ENCODE measurements around the gene IGFBPL1.
"Not testable (repeated sequence)": the region's sequence is repeated elsewhere in the genome, so short reads cannot be mapped to it uniquely, and the experiment has no call there.

IGFBPL1 gene

DNA sequence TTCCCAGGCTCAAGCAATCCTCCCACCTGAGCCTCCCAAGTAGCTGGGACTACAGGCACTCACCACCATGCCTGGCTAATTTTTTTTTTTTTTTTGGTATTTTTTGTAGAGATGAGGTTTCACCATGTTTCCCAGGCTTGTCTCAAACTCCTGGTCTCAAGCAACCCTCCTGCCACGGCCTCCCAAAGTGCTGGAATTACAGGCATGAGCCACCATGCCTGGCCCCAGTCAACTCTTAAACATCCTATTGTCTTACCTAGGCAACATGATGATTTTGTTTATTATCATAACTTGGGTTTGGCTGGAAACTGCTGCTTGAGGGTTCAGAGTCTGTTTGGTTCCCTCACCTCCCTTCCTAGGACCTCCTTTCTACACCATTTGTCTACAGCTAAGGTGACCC is 25.1 kb downstream of the IGFBPL1 start:
- not testable (repeated sequence) for DNase-seq (ENCODE audit: low read depth)

DNA sequence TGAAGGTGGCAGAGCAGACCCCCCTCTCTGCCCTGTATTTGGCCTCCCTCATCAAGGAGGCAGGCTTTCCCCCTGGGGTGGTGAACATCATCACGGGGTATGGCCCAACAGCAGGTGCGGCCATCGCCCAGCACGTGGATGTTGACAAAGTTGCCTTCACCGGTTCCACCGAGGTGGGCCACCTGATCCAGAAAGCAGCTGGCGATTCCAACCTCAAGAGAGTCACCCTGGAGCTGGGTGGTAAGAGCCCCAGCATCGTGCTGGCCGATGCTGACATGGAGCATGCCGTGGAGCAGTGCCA is 27.9 kb downstream of the IGFBPL1 start:
- no peak for DNase-seq (ENCODE audit: low read depth)

DNA sequence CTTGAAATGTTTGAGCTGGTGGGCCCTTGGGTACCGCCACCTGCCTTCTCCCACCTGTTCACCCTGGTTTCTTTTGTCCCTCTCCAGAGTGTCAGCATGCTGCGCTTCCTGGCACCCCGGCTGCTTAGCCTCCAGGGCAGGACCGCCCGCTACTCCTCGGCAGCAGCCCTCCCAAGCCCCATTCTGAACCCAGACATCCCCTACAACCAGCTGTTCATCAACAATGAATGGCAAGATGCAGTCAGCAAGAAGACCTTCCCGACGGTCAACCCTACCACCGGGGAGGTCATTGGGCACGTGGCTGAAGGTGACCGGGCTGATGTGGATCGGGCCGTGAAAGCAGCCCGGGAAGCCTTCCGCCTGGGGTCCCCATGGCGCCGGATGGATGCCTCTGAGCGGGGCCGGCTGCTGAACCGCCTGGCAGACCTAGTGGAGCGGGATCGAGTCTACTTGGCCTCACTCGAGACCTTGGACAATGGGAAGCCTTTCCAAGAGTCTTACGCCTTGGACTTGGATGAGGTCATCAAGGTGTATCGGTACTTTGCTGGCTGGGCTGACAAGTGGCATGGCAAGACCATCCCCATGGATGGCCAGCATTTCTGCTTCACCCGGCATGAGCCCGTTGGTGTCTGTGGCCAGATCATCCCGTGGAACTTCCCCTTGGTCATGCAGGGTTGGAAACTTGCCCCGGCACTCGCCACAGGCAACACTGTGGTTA is 28.4 kb downstream of the IGFBPL1 start:
- DNase-seq (ENCODE audit: low read depth) = no peak

DNA sequence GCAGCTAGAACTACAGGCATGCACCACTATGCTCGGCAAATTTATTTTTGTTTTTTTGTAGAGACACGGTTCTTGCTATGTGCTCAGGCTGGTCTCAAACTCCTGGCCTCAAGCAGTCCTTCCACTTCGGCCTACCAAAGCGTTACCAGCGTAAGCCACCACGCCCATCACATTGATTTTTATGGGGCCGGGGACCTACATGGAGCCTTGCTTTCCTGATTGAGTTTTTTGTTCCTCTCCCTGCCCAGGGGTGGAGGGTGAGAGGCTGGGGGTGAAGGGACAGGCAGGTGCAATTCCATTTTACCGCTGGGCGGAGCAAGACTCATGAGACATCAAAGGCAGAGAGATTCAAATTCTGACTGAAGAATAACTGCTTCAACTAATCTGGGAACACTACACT is 29.8 kb downstream of the IGFBPL1 start:
- no peak for DNase-seq (ENCODE audit: low read depth)

DNA sequence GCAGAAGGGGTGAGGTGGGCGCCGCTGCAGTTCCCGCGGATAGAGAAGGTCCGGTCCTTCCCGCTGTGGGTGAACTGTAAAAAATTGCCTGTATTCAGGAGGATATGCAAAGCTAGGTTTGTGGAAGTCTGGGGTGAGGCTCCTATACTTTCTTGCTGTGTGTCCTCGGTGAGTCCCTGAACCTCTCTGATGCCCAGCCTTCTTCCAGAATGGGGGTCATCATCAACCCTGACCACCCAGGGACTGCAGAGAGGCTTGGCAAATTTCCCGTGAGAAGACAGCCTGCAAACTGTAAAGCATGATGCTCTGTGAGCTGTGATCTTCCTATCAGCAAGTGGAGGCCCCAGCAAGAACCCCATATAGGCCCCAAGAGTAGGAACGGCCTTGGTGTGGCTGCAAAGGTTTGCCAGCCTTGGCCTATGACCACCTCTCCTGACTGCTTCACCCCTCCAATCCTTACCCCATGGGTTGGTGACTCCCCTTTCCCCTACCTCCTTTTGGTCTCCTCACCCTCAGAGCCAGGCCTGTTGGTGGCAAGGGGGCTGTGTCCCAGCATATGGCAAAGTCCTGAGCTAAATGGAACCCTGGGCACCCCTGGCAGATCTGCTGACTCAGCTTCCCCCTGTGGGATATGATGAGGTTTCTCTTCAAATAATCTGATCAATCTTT is 31.0 kb downstream of the IGFBPL1 start:
- DNase-seq (ENCODE audit: low read depth) = no peak

DNA sequence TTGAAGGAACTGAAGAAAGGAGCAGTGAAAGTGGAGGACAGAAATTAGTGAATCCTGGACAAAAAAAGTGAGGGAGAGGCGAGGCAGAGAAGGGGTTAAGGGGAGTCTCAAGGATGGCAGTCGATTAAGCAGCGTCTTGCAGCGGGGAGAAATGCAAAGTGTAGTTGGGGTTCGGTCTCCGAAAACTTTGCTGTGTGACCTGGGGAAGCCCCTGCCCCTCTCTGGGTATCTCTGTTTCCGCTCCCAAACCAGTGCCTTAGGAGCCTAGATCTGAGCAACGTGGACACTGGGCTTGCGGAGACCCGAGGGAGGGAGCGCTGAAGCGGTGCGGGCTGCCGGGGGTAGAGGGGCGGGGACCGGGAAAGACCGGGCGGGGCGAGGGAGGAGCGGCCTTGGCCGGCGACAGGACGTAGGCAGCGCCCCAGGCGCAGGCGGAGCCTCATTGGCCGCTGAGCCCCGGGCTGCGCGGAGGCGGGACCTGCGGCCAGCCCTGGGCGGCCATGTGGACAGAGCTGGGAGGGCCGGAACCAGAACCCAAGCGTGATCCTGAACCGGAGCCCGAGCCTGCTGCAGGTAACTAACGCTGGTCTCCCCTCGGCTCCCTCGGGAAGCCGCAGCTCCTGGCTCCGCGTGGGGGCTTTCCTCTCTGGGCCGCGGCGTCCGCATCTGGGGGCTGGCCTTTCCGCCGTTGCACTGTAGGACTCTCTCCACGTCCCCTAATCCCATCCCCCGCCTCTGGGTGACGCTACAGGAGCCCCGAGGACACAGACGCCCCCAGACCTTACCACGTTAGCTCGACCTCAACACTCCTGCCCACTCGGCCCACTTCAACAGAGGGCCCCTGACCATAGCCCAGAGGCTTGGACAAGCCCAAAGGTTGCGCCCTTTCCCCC is 31.8 kb downstream of the IGFBPL1 start, which contains the start of gene ALDH1B1:
Gene ALDH1B1, plus strand, starts transcription at position 468 of the 893 bp plus-strand sequence. CDS start 3,047 bp downstream, outside the sequence.
- DNase-seq (ENCODE audit: low read depth) = peak; percentile 46

DNA sequence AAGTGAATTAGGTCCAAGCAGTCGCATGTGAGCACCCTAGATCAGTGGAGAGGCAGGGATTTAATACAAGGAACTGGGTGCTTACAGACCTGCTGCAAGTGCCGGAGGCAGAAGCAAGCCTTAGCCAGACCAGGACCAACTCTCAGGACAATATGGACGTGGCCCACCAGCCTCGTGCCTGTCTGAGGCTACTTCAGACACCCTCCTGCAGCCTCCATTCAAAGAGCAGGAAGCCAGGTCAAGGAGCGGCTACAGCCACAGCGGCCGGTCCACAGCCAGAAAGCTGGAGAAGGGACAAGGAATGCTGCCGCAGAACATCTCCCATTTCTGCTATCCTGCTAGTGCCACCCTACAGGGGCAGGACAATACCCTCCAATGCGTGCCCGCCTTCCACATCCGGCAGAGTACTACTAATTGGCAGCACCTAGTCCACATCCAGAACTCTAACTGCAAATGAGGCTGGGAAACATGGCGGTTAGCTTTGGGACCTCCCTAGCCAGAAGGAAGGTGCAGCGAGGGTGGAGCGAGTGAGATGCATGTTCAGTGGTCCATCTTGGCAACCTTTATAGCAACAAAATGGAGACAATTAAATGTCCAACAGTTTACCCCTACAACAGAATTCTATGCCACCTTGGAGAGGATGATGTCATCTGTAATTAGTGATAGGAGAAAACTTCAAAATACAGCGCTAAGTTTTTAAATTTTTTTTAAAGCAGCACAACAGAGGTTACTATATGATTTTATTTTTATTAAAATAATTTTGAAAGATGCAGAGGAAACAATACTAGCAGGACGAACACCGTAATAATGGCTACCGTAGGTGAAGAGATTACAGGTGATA is 32.8 kb downstream of the IGFBPL1 start:
- DNase-seq (ENCODE audit: low read depth) = no peak

DNA sequence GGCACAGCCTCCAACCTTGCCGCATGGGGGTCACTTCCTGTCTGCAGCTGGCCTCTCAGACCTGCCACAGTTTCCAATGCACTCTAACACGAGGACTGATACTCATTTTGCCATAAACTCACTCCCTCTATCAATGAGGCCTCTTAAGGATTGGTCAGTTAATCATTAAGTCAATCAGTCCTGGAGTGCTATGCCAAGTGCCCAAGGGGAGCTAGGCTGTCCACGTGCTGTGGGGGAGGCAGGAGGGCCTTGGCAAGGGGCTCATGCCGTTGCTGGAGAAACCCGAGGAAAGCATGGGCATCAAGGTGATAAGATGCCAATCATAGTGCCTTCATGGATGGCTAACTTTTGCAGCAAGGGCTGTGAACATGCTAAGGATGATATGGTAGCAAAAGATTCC is 33.4 kb downstream of the IGFBPL1 start:
- no peak for DNase-seq (ENCODE audit: low read depth)

DNA sequence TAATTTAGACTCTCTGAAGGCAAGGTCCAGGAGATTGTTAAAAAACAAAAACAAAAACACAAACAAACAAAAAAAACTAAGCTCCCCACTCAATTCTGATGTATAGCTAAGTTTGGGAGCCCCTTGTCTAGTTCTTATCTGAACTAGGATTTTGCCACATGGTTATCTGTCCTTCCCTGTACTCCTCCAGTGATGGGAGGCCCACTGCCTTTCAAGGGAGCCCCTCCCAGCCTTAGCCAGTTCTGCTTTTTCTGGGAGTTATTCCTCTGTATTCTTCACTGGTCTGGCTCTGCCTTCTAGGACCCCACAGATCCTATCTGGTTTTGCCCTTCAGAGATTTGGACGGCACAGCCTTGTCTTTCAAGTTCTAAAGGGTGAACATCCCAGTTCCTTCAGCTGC is 33.8 kb downstream of the IGFBPL1 start:
- no peak for DNase-seq (ENCODE audit: low read depth)

DNA sequence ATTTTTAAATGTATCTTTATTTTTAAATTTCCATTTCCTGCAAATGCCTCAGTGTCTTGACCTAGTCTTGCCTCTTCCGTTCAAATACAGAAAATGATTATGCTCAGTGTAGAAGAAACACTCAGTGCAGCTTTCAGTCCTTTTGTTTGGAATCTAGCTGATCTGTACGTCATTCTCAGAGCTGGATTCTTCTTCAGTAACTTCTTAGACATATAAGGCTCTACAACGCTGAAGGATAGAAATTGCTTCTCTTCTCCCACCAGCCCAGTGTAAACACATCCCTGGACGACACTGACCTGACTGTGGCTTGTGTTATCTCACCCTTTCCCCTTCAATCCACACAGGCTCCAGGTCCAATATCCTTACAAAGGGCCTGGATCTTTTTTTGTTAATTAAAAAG is 34.9 kb downstream of the IGFBPL1 start:
- DNase-seq (ENCODE audit: low read depth) = no peak

DNA sequence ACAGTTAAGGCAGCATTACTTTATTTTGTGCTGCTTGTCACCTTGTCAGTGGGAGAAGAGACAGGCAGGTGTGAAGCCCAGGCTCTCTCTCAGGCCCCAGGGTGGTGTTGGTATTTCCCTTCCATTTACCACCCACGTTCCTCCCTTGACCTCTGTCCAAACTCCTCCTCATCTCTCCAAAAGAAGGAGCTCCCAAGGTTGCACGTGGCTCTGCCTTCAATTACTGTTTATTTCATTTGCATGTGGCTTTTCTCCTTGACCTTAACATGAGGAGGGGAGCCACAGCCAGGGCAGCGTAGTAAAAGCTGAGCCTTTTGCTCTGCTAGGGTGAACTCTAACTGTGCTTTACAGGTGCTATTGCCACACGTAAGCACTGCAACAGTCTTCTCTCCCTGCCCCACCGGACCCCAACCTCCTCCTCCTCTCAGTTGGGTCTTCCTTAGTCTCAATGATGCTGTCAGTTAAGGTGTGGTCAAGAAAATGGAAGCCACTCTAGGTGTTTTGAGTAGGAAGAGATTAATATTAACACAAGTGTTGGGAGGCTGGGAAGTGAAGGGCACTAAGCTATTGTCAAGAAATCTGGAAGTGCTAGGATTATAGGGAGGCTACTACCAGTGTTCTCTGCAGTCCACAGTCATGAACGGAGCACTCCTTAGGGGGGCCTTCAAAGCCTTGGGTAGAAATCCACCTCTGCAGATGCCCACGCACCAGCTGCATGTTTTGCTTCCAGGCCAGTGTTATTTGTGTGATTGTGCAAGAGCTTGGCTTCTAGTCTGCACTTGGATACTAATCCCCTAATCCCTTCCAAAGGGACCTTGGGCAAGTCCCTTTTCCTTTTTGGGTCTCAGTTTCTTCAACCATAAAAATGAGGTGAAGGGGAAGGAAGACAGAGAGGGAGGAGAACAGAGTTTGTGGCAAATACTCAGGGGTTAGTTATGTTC is 35.7 kb downstream of the IGFBPL1 start:
- DNase-seq (ENCODE audit: low read depth) = peak; percentile 31

DNA sequence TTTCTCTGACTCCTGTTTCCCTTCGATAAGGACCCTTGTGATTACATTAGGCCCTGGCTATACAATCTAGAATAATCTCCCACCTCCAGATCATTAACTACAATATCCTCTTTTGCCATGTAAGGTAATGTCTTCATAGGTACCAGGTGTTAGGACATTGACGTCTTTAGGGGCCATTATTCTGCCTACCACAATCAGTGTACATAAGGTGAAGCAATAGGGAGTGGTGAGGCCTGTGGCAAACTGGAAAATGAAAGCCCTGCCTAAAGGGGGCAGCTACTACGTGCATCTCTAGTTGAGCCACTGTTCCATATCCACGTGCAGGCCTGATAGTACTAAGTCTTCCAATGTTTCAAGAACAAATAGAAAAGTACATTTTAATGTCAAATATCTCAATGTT is 36.5 kb downstream of the IGFBPL1 start:
- DNase-seq (ENCODE audit: low read depth) = no peak

DNA sequence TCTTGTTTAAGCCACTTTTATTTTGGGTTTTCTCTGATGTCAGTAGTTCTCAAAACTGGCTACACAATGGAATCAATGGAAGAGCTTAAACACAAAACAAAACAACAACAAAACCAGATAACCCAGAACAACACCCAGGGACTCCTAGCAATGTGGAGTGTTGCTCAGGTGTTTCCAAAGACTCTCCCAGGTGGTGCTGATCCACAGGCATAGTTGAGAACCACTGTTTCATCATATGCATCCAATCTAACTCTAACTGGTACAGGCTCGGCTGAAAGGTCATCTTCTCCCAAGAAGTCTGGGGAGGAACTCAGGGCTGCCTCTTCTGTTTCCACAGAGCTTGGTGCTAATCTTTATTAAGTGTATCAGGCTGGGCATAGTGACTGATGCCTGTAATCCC is 37.2 kb downstream of the IGFBPL1 start:
- DNase-seq (ENCODE audit: low read depth) = no peak

DNA sequence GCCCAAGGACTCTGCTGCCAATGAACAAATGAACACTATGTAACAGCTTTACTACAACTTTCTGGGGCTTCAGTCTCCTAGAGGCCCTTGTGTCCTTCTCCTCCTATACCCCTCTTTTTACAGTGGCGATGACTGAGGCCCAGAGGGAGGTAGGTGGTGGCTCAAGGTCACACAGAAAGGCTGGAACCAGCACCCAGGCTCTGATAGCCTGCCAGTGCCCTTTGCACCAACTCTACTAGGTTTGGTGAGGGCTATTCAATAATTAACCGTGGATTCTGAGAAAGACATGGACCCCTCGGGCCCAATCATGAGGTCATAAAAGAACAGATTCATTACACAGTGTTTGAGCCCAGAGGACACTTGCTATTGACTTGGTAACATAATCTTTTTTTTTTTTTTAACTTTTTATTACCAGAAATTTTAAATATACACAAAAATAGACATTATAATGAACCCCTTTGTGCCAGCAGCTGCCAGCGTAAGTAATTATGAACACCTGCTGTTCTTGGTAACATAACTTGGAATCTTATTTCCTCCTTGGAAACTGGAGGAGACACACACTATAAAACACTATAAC is 37.8 kb downstream of the IGFBPL1 start:
- no peak for DNase-seq (ENCODE audit: low read depth)

DNA sequence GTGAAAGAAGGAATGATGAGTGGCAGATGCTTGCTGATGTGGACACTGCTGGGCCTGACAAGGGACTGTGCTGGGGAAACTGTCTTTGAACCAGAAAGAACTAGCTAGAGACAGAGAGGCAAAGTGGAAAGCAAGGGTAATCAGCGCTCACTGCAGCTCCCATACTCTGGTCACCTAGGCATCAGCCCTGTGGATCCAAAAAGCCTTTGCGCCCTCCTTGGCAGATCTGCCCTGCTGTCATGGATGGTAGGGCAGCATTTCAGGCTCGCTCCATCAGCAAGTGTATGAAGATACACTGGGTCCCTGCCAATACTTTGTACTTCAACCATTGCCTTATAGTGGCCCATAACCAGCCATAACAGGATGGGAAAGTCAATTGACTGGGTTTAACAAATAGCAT is 38.4 kb downstream of the IGFBPL1 start:
- no peak for DNase-seq (ENCODE audit: low read depth)

DNA sequence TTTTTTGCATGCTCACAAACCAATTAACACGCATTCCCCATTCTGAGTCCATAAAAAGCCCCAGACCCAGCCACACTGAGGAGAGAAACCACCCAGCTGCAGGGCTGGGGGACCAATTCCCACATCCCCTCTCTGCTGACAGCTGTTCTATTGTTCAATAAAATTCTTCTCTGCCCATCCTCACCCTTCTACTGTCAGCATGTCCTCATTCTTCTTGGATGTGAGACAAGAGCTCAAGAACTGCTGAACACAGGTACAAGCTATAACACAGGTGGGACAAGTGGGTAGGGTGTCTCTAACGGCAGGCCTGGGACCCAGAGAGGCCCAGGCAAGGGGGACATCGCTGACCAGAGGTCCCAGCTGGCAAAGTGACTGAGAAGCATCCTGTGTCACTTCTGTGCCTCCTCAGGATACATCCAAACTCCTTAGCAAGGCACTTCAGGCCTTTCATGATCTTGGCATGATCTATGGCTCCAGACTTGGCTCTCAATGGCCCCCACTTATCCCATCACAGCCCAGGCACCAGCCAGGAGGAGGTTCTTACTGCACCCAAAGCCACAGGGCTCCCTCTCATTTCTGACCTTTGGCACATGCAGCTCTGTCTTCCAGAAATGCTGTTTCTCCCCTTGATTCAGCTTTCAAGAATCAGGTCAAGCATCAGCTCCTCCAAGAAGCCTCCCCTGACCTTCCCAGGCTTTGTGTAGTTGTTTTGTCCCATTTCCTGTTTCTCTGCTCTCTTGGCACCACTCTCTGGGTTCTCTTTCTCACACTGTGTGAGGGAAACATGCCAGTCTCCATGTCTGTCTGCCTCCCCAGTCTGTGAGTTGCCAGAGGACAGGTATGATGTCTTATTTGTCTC is 39.0 kb downstream of the IGFBPL1 start:
- peak; percentile 21 for DNase-seq (ENCODE audit: low read depth)

DNA sequence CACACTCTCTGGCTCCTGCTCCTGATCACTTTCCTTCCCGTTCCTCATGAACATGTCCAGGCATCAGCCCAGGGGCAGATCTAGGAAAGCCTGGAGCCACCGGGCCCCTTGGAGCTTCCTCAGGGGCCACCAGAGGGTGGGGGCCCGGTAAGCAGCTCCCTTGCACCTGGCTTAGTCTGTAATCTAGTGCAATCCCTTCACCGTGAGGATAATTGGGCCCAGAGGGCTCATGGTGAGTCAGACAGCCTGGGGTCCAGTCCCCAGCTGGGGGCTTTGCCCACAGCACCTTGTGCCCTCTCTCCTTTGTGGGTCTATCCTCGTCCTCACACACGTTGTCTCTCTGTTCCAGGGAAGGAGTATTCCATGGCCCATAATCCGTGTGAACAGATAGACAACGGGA is 42.1 kb downstream of the IGFBPL1 start:
- DNase-seq (ENCODE audit: low read depth) = no peak

DNA sequence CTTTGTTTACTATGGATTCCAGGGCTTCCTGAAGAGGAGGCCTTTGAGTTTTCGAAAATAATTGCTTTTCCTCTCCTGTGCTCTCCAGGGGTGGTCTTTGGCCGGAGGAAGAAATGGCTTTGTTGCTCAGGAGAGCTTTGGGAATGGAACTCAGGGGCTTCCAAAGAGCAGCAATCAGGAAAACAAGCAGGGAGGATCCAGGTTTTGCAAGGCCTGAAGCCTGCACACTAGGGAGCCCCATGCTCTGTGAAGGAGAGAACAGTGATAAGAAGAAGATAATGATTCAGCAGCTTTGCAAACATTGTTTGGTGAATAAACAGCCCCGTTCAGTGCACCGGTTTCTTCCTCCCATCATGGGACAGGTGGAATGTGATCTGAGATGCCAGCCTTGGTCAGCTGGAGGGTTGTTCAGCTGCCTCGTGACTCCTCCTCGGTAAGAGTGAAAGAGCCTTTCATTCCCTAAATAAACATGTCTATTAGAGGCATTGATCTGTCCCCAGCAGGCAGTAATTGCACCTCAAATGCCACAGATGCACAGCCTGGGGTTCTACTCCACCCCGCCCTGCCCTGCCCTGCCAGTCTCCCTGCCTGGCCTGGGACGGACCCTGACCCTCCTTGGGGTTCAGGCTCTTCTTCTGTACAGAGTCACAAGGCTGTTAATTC is 43.3 kb downstream of the IGFBPL1 start:
- DNase-seq (ENCODE audit: low read depth) = no peak
